Uterus (tissue), 2 donors: ENCODE data around the gene ITPR2.

ENCODE experiments used
- CTCF ChIP-seq, 4 experiments: fragments of 200-600 bp in 2 of 4; fragments of 450-650 bp in 2 of 4; sonication (generic) in 2 of 4; IDR thresholded peaks; one replicate each; pipeline ENCODE4 v1.5.1; 2016 to 2019; ENCODE audit warnings: antibody characterized with exemption in 4 of 4, mild to moderate bottlenecking in 2 of 4, moderate library complexity in 1 of 4
- POLR2A ChIP-seq, 2 donors: fragments of 450-650 bp; IDR thresholded peaks; one replicate each; pipeline ENCODE4 v1.6.1; 2016; ENCODE audit warnings: antibody characterized with exemption in 2 of 2, mild to moderate bottlenecking in 1 of 2, moderate library complexity in 1 of 2

GRCh38 chr12:26648066-26648465, 184.9 kb downstream of the ITPR2 start:
- TF ChIP-seq CTCF (IDR thresholded peaks at IDR 0.05) (no peak), POLR2A (IDR thresholded peaks at IDR 0.05) (no peak)
